Nephron progenitor cell (in vitro differentiated cells): ENCODE data around the gene GRHL3.

ENCODE experiments used
- DNase-seq: peaks from one replicate; pipeline ENCODE4 v3.0.0; 2021
- H3K27ac Mint-ChIP-seq: 2 replicates; pipeline ENCODE4 v1.8.0; 2021; ENCODE audit warnings: mild to moderate bottlenecking, moderate library complexity, mixed read lengths
- H3K27me3 Mint-ChIP-seq: 2 replicates; pipeline ENCODE4 v1.8.0; 2021; ENCODE audit warnings: mild to moderate bottlenecking, low read depth, mixed read lengths; ENCODE audit not compliant: poor library complexity
- H3K36me3 Mint-ChIP-seq: 2 replicates; pipeline ENCODE4 v1.8.0; 2021; ENCODE audit warnings: low read depth, mixed read lengths
- H3K4me1 Mint-ChIP-seq: 2 replicates; pipeline ENCODE4 v1.8.0; 2021; ENCODE audit warnings: mixed read lengths
- H3K4me3 Mint-ChIP-seq: 2 replicates; pipeline ENCODE4 v1.8.0; 2021; ENCODE audit warnings: mild to moderate bottlenecking, moderate library complexity, mixed read lengths
- H3K9me3 Mint-ChIP-seq: 2 replicates; pipeline ENCODE4 v1.8.0; 2021; ENCODE audit warnings: mild to moderate bottlenecking, moderate library complexity, mixed read lengths
- TF ChIP-seq, protein P1 (sequence below): fragments of 200-600 bp; sonication (generic); IDR thresholded peaks from 2 replicates; pipeline ENCODE4 v1.5.0; 2021; ENCODE audit warnings: antibody characterized with exemption

The GRHL3 gene

GRCh38 chr1:24329797-24330543, 10.8 kb downstream of the GRHL3 start:
- Mint-ChIP-seq H3K27ac (no peak overlapping the region), H3K4me3 (no peak overlapping the region), H3K4me1 (peaks cover 33% of the 10 kb centered on the region), H3K36me3 (no peaks in the 10 kb centered on the region), H3K27me3 (peaks cover 26% of the 10 kb centered on the region), H3K9me3 (no peaks in the 10 kb centered on the region)
- DNase-seq = no peak
- TF ChIP-seq, protein P1, sequence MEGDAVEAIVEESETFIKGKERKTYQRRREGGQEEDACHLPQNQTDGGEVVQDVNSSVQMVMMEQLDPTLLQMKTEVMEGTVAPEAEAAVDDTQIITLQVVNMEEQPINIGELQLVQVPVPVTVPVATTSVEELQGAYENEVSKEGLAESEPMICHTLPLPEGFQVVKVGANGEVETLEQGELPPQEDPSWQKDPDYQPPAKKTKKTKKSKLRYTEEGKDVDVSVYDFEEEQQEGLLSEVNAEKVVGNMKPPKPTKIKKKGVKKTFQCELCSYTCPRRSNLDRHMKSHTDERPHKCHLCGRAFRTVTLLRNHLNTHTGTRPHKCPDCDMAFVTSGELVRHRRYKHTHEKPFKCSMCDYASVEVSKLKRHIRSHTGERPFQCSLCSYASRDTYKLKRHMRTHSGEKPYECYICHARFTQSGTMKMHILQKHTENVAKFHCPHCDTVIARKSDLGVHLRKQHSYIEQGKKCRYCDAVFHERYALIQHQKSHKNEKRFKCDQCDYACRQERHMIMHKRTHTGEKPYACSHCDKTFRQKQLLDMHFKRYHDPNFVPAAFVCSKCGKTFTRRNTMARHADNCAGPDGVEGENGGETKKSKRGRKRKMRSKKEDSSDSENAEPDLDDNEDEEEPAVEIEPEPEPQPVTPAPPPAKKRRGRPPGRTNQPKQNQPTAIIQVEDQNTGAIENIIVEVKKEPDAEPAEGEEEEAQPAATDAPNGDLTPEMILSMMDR = no peak

GRCh38 chr1:24331961-24332673, 13.0 kb downstream of the GRHL3 start:
- no peak for DNase-seq
- Mint-ChIP-seq H3K9me3 (no peaks in the 10 kb centered on the region), H3K36me3 (no peaks in the 10 kb centered on the region), H3K4me1 (peaks cover 46% of the 10 kb centered on the region), H3K27me3 (peaks cover 19% of the 10 kb centered on the region), H3K27ac (no peak overlapping the region), H3K4me3 (no peak overlapping the region)
- TF ChIP-seq, protein P1 = no peak

- Mint-ChIP-seq H3K27ac (peak overlapping the region; percentile 5), H3K9me3 (no peaks in the 10 kb centered on the region), H3K4me1 (peaks cover 68% of the 10 kb centered on the region), H3K27me3 (peaks cover 10% of the 10 kb centered on the region), H3K4me3 (no peak overlapping the region), H3K36me3 (no peaks in the 10 kb centered on the region)
- DNase-seq = no peak
- TF ChIP-seq, protein P1 = no peak
Observed at GRCh38 chr1:24336075-24336474, 16.9 kb downstream of the GRHL3 start.

DNA sequence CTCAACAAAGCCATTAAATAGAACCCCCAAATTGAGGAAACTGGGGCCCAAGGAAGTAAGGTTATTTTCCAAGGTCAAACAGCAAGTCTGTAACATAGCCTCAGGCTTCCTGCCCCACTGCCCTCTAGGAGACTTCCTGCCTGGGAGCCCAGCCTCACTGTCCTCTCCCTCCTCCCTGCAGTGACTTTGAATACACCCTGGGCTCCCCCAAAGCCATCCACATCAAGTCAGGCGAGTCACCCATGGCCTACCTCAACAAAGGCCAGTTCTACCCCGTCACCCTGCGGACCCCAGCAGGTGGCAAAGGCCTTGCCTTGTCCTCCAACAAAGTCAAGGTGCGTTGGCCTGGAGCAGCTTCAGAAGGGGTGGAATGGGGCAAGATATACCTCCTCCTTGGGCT, 18.3 kb downstream of the GRHL3 start:
- no peak for DNase-seq
- H3K36me3 Mint-ChIP-seq = no peaks in the 10 kb centered on the region
- H3K9me3 Mint-ChIP-seq = no peaks in the 10 kb centered on the region
- no peak overlapping the region for H3K4me3 Mint-ChIP-seq
- peak overlapping the region; percentile 45 for H3K27ac Mint-ChIP-seq
- H3K4me1 Mint-ChIP-seq = peaks cover 82% of the 10 kb centered on the region
- TF ChIP-seq, protein P1 = no peak
- peaks cover 7% of the 10 kb centered on the region for H3K27me3 Mint-ChIP-seq

DNA sequence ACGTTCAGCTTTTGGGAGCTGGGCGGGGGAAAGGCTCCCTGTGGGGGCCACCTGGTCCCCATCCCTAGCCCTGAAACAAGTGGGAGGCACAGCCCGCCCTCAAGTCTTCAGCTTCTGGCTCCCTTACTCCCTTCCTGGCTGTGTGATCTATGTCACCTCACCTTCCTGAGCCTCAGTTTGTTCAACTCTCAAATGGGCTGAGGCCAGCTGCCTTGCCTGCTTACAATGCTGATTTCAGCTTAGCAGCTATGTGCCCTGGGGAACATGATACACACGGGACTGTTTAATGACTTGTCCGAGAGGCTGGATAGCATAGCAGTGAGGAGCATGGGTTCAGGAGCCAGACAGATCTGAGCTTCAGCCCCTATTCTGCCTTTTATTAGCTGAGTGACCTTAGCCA, 19.3 kb downstream of the GRHL3 start:
- Mint-ChIP-seq H3K4me3 (no peak overlapping the region), H3K4me1 (peaks cover 83% of the 10 kb centered on the region), H3K36me3 (no peaks in the 10 kb centered on the region), H3K9me3 (no peaks in the 10 kb centered on the region), H3K27ac (no peak overlapping the region), H3K27me3 (peaks cover 4% of the 10 kb centered on the region)
- DNase-seq = no peak
- TF ChIP-seq, protein P1 = no peak
